CD4-positive, alpha-beta T cell treated with Interleukin-4 for 4 hours (primary cell): Measurements from ENCODE around the gene MRTFB.

Experiments used
- DNase-seq: peaks from one replicate; pipeline ENCODE4 v3.0.0-alpha.2; 2020

Gene MRTFB

GRCh38 chr16:14063618-14064581, 7.2 kb upstream of the MRTFB start:
- no peak for DNase-seq

- DNase-seq: no peak
These were observed 1.3 kb upstream of the MRTFB start for GRCh38 chr16:14069818-14070217.

GRCh38 chr16:14070555-14070876, 603 bp upstream of the MRTFB start:
- no peak for DNase-seq

- no peak for DNase-seq
These were observed 605 bp downstream of the MRTFB start for GRCh38 chr16:14071576-14072271.

- no peak for DNase-seq
These were observed 1.2 kb downstream of the MRTFB start for GRCh38 chr16:14072360-14072759.

- DNase-seq: no peak
These were observed 3.4 kb downstream of the MRTFB start for GRCh38 chr16:14074544-14074943.

GRCh38 chr16:14077918-14078317, 6.8 kb downstream of the MRTFB start:
- no peak for DNase-seq

GRCh38 chr16:14086477-14086876, 15.4 kb downstream of the MRTFB start:
- no peak for DNase-seq

- DNase-seq: no peak
These were observed 16.1 kb downstream of the MRTFB start for GRCh38 chr16:14087181-14087580.

- no peak for DNase-seq
These were observed 16.6 kb downstream of the MRTFB start for GRCh38 chr16:14087590-14088154.

- no peak for DNase-seq
These were observed 17.1 kb downstream of the MRTFB start for GRCh38 chr16:14088155-14088753.

GRCh38 chr16:14089283-14089823, 18.2 kb downstream of the MRTFB start:
- DNase-seq: no peak

- DNase-seq: no peak
These were observed 21.4 kb downstream of the MRTFB start for GRCh38 chr16:14092561-14092960.

GRCh38 chr16:14095883-14096551, 24.9 kb downstream of the MRTFB start:
- DNase-seq: no peak

GRCh38 chr16:14097182-14097959, 26.3 kb downstream of the MRTFB start:
- no peak for DNase-seq

- DNase-seq: no peak
These were observed 27.0 kb downstream of the MRTFB start for GRCh38 chr16:14098081-14098480.

GRCh38 chr16:14100825-14101224, 29.7 kb downstream of the MRTFB start:
- DNase-seq: no peak

GRCh38 chr16:14101415-14101814, 30.3 kb downstream of the MRTFB start:
- DNase-seq: no peak

- no peak for DNase-seq
These were observed 32.0 kb downstream of the MRTFB start for GRCh38 chr16:14102925-14103720.

- no peak for DNase-seq
These were observed 32.9 kb downstream of the MRTFB start for GRCh38 chr16:14104066-14104465.
